ENCODE measurements around the gene INSR. TPM values are rescaled to one million over a fixed set of nuclear protein-coding genes. Genes with fewer than 3 reads are reported as not detected.
A peak's percentile ranks its signal among the peaks of the same experiment; 100 is the strongest.

The INSR gene
- total RNA-seq, 4 donors from 2014 or later, result 125 to 191 (median 167) TPM

- no peaks in the 10 kb centered on the region for H3K27me3 ChIP-seq
- H3K27ac ChIP-seq, result no peak overlapping the region
- no peak overlapping the region for H3K4me3 ChIP-seq
- no peaks in the 10 kb centered on the region for H3K9me3 ChIP-seq
- DNase-seq, result no peak
- TF ChIP-seq POLR2A (IDR thresholded peaks at IDR 0.05) (no peak), CTCF (IDR thresholded peaks at IDR 0.05) (no peak)
- H3K36me3 ChIP-seq, result peaks cover 0 to 70% (median 0%) of the 10 kb centered on the region in 3 donors
- peaks cover 0 to 12% (median 0%) of the 10 kb centered on the region in 4 donors for H3K4me1 ChIP-seq
Measured at GRCh38 chr19:7139095-7139494, 155.1 kb downstream of the INSR start.

GRCh38 chr19:7138402-7138801 is 155.8 kb downstream of the INSR start:
- TF ChIP-seq CTCF (IDR thresholded peaks at IDR 0.05), result no peak
- TF ChIP-seq POLR2A (IDR thresholded peaks at IDR 0.05), result no peak
- DNase-seq, result no peak
- H3K36me3 ChIP-seq, result peaks cover 0 to 70% (median 0%) of the 10 kb centered on the region in 3 donors
- peaks cover 0 to 12% (median 0%) of the 10 kb centered on the region in 4 donors for H3K4me1 ChIP-seq
- H3K27me3 ChIP-seq, result no peaks in the 10 kb centered on the region
- H3K9me3 ChIP-seq, result no peaks in the 10 kb centered on the region
- H3K27ac ChIP-seq, result no peak overlapping the region
- H3K4me3 ChIP-seq, result no peak overlapping the region

GRCh38 chr19:7137120-7137519 is 157.1 kb downstream of the INSR start:
- H3K4me3 ChIP-seq, result no peak overlapping the region
- peaks cover 0 to 72% (median 0%) of the 10 kb centered on the region in 3 donors for H3K36me3 ChIP-seq
- no peak for DNase-seq
- H3K4me1 ChIP-seq, result peaks cover 0 to 12% (median 0%) of the 10 kb centered on the region in 4 donors
- no peak overlapping the region for H3K27ac ChIP-seq
- H3K27me3 ChIP-seq, result no peaks in the 10 kb centered on the region
- no peaks in the 10 kb centered on the region for H3K9me3 ChIP-seq
- TF ChIP-seq CTCF (IDR thresholded peaks at IDR 0.05), result no peak
- TF ChIP-seq POLR2A (IDR thresholded peaks at IDR 0.05), result no peak

- Histone ChIP-seq H3K9me3 (no peaks in the 10 kb centered on the region), H3K36me3 (peaks cover 0 to 70% (median 0%) of the 10 kb centered on the region in 3 donors), H3K27ac (no peak overlapping the region), H3K4me1 (peaks cover 0 to 12% (median 0%) of the 10 kb centered on the region in 4 donors), H3K4me3 (no peak overlapping the region), H3K27me3 (no peaks in the 10 kb centered on the region)
- TF ChIP-seq POLR2A (IDR thresholded peaks at IDR 0.05) (no peak), CTCF (IDR thresholded peaks at IDR 0.05) (no peak)
- DNase-seq, result peak in 1 of 3 donors; percentile 19
Measured at GRCh38 chr19:7132054-7132453, 162.2 kb downstream of the INSR start.

- H3K36me3 ChIP-seq, result peaks cover 0 to 80% (median 3%) of the 10 kb centered on the region in 3 donors
- TF ChIP-seq POLR2A (IDR thresholded peaks at IDR 0.05) (no peak), CTCF (IDR thresholded peaks at IDR 0.05) (no peak)
- no peak for DNase-seq
- H3K27ac ChIP-seq, result no peak overlapping the region
- no peaks in the 10 kb centered on the region for H3K27me3 ChIP-seq
- no peak overlapping the region for H3K4me3 ChIP-seq
- H3K4me1 ChIP-seq, result peaks cover 0 to 6% (median 0%) of the 10 kb centered on the region in 4 donors
- peaks cover 0 to 9% (median 3%) of the 10 kb centered on the region in 4 donors for H3K9me3 ChIP-seq
Measured at GRCh38 chr19:7130043-7130442, 164.2 kb downstream of the INSR start.

- Histone ChIP-seq H3K27me3 (no peaks in the 10 kb centered on the region), H3K27ac (no peak overlapping the region), H3K9me3 (peaks cover 0 to 9% (median 3%) of the 10 kb centered on the region in 4 donors), H3K4me1 (no peaks in the 10 kb centered on the region), H3K4me3 (no peak overlapping the region), H3K36me3 (peaks cover 0 to 79% (median 3%) of the 10 kb centered on the region in 3 donors)
- DNase-seq, result peak in 1 of 3 donors; percentile 13
- TF ChIP-seq CTCF (IDR thresholded peaks at IDR 0.05) (no peak), POLR2A (IDR thresholded peaks at IDR 0.05) (no peak)
Measured at GRCh38 chr19:7126132-7126531, 168.1 kb downstream of the INSR start.
